ENCODE measurements around the gene TPH2.

DNA sequence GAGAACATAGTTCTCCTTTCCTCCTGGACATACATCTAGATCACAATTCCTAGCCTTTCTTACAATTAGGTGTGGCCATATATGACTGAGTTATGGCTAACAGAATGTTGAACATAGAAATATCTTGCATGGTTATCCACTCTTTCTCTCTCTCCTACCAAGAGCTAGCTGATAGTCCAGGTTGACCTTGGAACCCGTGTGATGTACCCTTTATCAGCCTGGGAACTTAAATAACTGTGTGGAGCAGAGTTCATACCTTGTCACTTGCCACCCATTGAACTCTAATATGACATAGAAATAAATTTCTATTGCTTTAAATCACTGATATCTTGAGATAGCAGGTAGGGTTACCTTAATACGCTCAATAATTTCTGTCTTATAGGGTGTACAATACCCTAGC lies 115.9 kb downstream of the TPH2 start:
- TF ChIP-seq, protein P1, sequence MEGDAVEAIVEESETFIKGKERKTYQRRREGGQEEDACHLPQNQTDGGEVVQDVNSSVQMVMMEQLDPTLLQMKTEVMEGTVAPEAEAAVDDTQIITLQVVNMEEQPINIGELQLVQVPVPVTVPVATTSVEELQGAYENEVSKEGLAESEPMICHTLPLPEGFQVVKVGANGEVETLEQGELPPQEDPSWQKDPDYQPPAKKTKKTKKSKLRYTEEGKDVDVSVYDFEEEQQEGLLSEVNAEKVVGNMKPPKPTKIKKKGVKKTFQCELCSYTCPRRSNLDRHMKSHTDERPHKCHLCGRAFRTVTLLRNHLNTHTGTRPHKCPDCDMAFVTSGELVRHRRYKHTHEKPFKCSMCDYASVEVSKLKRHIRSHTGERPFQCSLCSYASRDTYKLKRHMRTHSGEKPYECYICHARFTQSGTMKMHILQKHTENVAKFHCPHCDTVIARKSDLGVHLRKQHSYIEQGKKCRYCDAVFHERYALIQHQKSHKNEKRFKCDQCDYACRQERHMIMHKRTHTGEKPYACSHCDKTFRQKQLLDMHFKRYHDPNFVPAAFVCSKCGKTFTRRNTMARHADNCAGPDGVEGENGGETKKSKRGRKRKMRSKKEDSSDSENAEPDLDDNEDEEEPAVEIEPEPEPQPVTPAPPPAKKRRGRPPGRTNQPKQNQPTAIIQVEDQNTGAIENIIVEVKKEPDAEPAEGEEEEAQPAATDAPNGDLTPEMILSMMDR (IDR thresholded peaks at IDR 0.05; ENCODE audit: borderline replicate concordance, extremely low read depth, low read length, poor library complexity, severe bottlenecking): no peak
- no peak for TF ChIP-seq EZH2 (IDR thresholded peaks at IDR 0.05; ENCODE audit: borderline replicate concordance, low read depth, low read length, severe bottlenecking)

Data from DND-41 (cell line).